Stimulated activated CD4-positive, alpha-beta T cell treated with anti-CD3 and anti-CD28 coated beads, Interleukin-2, amount 100 ng/mL, for 4 hours (primary cell): Measurements from ENCODE around the gene FOXL2.
A peak's percentile ranks its signal among the peaks of the same experiment; 100 is the strongest.

Experiments used
- DNase-seq: peaks from one replicate; pipeline ENCODE4 v3.0.0-alpha.2; 2020; ENCODE audit warnings: low read depth

FOXL2 gene

GRCh38 chr3:138945709-138946662 is 951 bp downstream of the FOXL2 start:
- DNase-seq, result no peak

DNA sequence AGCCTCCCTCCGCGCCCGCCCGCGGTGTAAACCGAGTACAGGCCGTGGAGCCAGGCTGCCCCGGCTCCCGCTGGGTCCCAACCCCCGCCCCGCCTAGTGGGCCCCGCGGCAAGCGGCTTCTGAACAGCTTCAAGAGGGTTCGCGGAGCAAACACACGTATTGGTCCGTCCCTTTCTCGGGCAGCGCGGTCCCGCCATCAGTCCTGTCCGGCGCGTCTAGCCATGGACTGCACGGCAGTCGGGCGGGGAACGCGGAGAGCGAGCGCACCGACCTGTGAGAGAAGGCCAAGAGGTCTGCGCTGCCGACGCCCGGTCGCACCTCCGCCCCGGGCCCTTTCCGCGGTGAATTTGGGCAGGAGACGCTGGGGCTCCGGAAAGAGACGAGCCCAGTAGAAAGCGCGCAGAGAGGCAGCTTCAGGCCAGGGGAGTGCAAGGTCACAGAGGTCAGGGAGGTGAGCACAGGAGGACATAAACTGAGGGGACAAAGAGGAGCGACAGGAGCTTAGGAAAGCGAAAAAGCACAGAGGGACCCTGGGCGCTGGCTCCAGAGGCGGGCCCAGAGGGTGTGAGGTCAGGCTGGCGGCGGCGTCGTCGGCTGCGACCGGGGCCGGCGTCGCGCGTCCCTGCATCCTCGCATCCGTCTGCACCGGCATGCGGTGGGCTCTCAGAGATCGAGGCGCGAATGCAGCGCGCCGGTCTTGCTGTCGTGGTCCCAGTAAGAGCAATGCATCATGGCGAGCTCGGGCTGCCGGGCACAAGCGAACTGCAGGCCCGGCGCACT is 1.8 kb downstream of the FOXL2 start:
- no peak for DNase-seq

- DNase-seq, result no peak
These were observed 2.3 kb downstream of the FOXL2 start for GRCh38 chr3:138944654-138944928.

DNA sequence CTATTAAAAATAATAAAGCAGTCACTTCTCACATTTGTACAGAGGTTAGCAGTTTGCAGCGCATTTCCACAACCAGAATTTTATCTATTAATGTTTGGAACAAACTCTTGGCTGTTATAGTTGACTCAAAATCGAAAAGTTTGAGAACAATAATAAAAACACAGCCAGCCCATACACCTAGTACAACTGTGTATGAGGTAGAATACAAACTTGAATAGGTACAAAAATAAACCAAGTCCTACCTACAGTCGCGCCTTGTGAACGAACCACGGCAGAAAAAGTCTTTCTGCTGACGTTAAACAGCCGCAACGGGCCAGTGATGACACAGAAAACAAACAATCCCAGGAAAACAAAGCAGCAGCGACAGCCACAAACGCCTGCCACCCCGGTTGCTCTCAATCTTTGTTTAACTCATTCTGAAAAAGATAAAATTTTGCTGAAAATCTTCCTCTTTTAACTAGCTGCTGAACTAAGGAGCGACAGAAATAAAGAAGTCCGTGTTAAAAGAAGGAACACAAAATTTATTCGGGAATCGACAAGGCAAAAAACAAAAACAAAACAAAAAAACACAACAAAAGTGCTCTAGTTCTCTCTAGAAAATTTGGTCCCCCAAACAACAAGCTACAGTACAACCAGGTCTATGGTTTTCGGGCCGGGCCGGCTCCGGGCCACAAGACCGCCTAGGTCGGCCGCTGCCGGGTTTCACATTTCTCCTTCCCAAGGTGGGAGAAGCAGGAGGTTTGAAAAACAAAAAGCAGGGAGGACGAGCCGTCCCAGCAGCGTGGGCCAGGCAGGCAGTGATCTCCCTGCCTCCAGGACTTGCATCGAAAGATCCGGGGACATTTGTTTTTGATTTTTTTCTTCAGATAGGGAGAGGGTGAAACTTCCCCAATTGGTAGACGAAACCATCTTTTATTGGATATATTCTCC is 2.9 kb downstream of the FOXL2 start:
- DNase-seq, result no peak

- no peak for DNase-seq
These were observed 3.9 kb downstream of the FOXL2 start for GRCh38 chr3:138942861-138943623.

DNA sequence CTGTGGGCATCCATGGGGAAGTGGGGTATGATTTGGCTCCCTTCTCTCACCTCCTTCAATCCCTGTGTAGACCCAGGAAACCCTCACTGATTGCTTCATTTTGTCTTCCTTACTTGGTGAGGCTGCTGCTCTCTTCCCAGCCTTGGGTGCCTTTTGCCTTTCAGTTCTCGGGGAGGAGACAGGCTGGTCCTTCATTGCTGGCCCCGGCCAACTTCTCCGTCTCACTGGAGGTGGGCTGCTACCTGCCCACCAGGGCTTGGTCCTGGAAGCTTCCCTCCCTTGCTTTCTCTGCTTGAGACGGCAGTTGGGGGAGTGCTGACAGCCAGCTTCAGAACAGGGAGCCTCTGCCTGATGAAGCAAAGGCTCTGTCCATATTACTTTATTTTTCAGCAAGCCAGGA is 4.7 kb downstream of the FOXL2 start:
- DNase-seq, result no peak

DNA sequence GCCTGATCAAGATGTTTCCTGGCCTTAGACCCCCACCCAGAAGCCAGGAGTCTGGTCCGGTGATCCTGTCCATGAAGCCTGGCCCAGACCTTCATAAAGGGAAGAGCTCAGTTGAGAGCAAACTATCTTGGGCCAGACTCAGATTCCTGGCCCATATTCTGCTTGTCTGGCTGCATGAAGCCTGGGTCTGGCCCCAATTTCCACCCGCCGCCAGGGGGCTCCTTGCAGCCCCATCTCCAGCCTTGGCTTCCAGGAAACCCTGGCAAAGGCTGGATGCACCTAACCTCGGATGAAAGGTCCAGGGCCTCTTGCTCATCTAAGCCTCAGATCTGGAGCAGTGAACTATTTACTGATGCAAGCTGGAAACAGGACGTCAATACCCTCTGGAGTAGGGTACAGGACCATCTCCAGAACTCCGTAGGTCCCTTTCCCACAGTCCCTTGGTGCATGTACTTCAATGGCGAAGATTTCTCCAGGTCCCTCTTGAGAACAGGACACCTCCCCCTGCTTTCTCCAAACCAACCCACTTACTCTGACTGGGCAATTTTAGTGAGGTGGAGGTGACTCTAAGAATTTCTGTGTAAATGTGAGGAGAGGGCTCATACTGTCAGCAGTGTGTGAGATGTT is 5.6 kb downstream of the FOXL2 start:
- DNase-seq, result no peak

DNA sequence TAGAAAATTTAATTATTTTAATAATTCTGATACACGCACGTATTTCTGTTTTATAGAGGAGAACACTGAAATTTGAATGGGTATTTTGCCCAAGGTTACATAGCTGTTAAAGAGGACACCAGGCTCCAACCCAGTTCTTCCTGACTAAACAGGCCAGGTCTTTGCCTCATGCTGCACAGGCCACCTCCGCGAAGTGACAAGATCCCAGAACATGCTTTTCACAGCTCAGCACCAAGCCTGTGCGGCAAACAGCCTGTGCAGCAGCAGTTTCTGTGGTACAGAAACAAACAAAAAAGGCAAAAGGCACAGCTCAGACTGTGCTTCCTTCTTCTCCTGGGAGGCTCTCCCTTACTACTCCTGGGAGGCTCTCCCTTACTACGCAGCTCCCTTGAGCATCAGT is 6.5 kb downstream of the FOXL2 start:
- DNase-seq, result no peak

- DNase-seq, result no peak
These were observed 7.2 kb downstream of the FOXL2 start for GRCh38 chr3:138939561-138940241.

DNA sequence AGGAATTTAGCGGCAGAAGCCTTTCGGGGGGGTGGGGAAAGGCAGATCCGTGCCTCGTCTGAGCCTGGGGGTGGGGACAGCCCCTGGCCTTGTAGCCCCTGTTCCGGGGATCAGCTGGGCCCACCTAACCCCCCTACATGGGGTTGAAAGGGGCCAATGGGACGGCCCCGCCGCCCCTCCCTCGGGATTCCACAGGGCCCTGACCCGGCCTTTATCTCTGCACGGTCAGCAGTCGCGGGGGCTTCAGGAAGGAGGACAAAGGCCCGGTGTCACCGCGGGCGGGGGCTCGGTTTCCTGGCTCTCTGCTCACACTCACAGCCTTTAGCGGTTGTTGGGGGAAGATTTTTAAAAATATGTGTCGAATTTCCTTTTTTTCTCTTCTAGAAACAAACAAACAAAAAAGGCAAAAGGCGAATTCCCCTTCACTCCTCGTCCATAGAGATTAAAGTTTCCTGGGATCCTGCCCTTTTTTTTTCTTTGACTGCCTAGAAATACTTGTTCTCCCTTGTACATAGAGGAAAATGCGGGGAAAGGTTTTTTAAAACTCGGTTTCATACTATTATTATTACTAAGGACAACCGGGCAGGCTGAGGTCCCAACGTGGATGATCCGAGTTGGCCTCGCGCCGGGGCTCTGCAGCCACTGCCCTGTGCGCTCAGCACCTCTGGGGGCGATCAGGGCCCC is 7.9 kb downstream of the FOXL2 start:
- DNase-seq, result no peak

- no peak for DNase-seq
These were observed 8.7 kb downstream of the FOXL2 start for GRCh38 chr3:138938056-138938876.

- no peak for DNase-seq
These were observed 9.3 kb downstream of the FOXL2 start for GRCh38 chr3:138937690-138938055.

DNA sequence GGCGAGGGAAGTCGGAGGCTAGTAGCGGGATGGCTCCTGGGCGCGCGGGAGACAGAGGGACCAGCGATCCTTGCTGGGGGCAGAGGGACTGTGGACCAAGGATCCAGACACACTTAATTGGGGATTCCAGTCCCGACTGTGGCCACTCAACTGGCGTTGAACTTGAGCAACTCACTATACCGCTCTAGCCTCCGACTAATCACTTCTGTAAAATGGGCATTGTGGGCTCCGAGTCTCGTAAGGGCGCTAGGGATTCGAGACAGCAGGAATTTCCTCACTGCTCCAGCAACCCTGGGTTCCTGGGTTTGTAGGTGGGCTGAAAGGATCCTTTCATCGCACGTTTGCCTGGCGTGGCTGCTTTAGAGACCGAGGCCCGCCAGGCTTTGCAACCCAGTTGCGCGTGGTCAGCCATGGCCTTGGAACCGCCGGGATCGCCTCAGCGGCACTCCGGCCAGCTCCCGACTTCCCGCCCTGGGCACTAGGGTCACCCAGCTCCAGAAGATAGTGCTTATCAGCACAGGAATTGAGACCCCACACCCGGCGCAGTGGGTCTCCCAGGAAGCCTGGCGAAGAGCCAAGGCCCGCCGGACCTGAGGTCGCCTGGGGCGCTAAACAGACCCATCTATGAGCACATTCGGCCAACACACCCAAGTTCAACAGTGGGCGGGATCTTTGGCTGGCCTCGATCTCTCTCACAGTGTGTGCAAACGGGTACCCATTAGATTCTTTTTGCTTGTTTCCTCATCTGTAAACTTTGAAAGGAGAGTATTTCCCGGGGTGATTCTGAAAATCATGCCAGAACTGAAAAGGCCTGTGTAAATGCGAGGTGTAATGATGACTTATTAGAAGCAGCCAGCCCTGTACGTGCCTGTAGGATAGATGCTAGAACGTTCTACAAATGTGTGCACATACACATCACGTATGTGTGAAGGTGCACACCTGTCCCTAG is 9.9 kb downstream of the FOXL2 start:
- DNase-seq, result no peak

DNA sequence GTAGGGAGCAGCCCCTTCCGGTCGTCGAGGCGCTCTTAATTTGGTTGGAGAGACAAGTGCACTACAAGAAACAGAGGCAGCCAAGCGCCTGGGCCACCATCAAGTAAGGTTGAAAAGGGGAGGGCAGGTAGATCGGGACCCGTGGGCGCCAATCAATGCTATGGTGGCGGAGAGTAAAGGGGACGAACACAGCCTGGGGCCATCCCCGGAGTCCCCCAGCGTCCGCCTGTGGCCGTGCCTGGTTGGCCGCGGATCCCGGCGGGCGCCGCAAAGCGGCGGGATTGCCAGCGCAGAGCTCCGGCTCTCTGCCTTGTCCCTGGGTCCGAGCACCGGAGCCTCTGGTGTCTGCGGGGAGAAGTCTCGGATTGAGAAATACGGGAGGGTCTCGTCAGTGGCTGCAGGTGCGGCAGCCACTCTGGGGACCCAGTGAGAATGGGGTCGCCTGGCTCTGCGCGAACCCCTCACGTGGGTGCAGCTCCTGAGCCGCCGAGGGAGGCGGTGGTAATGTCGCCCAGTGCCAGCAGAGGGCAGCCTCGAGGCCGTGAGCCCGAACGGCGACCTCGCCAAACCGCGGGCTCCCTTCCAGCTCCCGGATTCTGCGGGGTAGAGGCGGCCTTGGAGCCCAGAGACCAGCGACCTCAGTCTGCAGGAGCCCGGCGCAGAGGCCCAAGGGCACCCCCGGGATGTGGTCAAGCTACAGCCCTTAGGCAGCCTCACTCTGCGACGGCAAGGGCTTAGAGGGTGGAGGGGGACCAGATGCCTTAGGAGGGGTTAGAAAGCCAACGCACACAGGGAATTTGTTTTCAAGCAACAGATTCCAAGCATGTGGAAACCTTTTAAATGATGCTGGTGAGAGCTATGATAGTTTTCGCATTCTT is 10.8 kb downstream of the FOXL2 start:
- DNase-seq, result peak; percentile 45

DNA sequence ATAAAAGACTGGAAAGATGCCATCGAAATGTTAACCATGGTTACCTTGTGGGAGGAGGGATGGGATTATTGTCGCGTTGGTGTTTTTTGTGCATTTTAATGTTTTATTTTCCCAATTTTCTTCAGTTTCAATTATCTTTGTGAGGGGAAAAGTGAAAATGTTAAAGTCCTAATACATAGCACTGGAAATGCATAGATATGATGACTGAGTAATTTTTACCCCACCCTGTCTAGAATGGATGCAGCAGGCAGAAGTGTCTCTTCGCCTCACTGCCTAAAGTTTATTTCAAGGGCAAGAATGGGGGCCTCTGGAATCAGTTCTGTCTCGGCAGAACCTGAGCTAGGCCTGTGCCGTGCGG is 11.5 kb downstream of the FOXL2 start:
- DNase-seq, result no peak

GRCh38 chr3:138933981-138934691 is 12.8 kb downstream of the FOXL2 start:
- DNase-seq, result no peak
